RPMI8226 (cell line): ENCODE results near the gene AKAP13.
"Not testable (repeated sequence)": the region's sequence is repeated elsewhere in the genome, so short reads cannot be mapped to it uniquely, and the experiment has no call there.

Experiments
- DNase-seq: peaks from one replicate; pipeline ENCODE4 v3.0.0-alpha.2; 2015

The AKAP13 gene

DNA sequence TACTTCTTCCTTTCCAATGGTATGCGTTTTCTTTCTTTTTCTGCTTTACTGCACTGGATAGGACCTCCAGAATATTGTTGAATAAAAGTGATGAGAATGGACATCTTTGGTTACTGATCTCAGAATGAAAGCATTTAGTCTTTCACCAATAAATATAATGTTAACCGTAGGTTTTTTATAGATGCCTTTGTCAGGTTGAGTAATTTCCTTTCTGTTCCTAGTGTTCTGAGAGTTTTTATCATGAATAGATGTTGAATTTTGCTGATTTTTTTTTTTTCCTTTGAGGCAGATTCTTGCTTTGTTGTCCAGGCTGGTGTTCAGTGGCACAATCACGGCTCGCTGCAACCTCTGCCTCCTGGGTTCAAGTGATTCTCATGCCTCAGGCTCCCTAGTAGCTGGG, 255.9 kb downstream of the AKAP13 start:
- no peak for DNase-seq

DNA sequence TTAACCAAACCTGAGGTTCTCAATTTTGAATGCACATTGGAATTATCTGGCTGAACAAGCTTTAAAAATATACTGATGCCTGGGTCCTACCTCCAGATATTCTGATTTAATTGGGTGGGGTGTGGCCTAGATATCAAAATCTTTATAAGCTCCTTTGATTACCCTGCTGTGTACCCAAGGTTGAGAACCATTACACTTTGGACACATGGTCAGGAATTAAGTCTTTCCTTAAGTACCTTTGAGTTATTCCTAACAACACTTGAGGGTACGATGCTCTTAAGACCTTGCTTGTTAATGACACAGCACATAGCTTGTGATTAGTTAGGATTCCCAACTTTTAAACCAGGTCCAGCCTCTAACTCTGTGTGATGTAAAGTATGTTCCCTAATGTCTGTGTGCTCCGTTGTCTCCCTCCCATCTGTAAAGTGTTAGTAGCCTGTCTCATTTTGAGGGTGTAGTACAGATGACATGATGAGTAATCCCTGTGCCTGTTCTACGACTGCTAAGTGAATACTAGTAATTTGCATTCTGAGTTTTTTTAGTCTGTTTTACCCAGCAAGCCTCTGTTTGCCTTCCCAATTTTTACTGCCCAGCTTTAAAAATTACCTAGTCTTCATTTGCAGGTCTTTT, 259.5 kb downstream of the AKAP13 start:
- DNase-seq, result no peak

DNA sequence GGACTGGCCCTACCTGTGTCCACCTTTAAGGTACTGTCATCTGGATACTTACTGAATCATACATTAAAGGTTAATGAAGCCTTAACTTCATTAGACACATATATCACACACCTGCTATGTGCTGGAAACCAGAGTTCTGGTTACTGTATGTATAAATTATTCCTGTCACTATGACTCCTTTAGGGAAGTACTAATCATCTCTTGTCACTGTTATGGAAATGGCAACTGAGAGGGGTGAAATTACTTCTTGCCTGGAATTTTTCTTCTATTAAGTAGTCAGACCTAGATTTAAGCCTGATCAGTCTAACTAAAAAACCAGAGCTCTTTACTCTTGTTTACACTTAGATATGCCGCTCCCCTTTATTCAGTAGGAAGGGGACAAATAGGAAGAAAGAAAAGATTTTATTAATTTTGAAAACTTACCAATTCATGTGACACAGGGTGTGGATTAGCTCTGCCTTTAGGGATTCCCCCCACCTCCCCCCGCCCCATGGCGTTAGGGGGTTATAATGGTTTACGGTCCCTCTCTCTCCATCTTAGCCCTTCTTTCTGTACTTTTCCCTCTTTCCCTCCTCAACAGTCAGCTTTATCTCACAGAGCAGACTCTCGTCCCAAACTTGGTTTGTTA, 261.8 kb downstream of the AKAP13 start:
- no peak for DNase-seq

DNA sequence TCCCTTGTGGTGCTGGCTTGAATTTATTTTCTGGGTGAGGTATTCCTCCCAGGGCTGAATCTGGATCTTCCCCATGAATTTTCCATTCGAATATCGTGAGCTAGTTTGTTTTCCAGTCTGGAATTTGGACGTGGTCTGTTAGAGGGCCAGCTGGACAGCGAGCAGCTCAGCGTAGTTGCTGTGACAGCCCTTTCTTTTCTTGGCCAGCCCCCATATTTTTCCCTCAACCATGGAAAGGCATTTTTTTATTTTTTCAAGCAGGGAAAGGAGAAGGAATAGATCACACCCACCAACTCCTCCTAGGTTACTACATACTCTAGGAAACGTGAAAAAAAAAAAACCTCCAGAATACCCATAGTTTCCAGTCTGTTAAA, 262.3 kb downstream of the AKAP13 start:
- no peak for DNase-seq

DNA sequence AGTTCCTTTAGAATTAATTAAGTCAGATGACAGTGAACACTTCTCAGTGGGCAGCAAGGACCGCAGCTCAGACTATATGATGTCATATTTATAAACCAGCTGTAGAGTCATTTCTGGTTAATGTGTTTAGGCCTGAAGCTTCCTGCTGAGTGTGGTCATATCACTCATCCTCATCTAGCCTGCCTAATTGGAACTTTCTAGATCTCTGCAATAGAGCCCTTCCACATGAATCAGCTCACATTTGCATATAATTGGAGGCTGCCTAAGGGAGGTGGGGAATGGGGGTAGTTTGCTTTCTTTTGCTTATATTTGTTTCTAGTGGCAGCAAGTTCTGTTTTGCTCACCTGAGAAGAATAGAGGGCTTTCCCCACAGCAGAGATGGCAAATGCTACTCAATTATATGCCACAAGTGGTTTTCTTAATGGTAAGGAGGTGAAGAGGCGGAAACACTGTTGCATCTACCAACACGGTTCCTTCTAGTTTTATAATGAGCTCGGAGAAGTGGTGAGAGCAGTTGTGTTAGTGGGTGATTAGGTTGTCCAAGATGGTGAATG, 266.2 kb downstream of the AKAP13 start:
- DNase-seq, result no peak

DNA sequence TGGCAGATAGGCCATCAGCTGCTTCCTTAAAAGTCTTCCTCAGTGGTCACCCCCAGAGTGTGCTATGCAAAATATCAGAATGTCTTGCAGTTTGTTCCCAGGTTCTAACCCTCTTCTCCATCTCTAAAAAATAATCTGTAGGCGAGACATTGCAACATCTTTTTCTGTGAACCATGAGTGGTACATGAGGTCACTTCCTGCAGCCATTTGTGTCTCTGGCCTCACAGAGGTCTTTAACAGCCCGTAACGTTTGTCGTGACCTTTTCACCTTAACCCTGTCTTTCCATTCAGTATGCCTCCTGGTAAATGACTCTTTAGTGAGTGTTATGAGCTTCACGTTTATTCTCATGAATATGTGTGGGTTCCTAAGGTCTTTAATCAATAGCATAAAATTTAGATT, 269.0 kb downstream of the AKAP13 start:
- DNase-seq, result no peak

DNA sequence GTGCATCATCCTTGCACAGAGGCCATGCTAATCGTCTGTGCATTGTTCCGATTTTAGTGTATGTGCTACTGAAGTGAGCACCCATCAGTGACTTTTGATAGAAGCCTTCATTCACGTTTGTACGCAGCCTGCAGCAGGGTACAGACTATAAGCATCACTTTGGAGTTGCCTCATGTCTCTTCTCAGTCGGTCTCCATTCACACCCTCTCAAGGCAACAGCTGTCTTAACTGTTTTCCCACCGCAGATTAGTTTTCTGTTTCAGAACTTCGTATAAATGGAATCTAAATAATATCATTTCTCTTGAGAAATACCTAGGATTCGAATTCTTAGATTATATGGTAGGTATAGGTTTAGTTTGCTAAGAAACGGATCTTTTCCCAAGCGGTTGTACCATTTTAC, 271.1 kb downstream of the AKAP13 start:
- no peak for DNase-seq

DNA sequence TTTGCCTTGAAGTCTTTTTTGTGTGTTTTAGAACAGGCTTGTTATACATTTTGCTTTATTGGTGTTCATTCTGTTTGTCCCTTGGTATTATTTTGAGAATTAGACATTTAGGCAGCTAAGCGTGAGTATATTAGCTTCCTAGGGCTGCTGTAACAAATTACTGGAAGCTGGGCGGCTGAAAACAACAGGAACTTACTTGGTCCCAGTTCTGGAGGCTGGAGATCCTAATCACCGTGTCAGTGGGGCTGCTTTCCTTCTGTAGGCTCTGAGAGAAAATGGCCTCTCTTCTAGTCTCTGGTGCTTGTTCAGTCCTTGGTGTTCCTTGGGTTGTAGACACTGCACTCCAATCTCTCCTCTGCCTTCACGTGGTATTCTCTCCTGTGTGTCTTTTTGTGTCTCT, 272.1 kb downstream of the AKAP13 start:
- no peak for DNase-seq

DNA sequence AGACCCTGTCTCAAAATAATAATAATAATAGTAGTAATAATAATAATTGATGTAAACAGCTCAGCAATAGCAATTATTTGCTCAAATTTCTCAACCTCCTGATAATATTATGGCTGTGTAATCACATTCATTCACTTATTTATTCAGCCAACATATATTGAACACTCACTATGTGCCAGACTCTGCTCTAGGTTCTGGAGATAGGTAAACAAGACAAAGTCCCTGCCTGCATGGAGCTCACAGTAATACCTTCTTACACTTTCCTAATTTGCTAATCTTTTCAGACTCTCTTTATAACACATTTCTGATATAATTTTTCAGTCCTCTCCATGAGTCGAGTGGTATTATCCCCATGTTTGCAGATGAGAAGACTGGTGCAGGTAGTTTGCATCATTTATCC, 276.7 kb downstream of the AKAP13 start:
- DNase-seq, result no peak

DNA sequence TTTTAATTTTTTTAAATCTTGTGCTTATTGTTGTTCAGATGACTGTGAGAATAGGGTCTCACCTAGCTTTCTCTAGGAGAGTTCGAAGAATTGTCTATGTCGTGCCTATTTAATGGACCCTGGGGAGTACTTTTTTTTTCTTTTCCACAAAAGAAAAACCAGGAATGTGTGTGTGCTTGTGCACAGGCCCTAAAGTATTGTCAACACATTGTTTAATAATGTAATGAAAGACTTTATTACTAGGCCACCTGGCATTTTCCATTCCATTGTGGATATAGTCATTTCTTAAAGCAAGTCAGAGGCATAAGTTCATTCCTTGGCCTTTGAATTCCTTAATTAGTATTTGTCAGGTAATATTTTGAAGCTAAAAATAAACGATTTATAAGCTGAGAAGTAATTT, 278.4 kb downstream of the AKAP13 start:
- DNase-seq, result no peak

DNA sequence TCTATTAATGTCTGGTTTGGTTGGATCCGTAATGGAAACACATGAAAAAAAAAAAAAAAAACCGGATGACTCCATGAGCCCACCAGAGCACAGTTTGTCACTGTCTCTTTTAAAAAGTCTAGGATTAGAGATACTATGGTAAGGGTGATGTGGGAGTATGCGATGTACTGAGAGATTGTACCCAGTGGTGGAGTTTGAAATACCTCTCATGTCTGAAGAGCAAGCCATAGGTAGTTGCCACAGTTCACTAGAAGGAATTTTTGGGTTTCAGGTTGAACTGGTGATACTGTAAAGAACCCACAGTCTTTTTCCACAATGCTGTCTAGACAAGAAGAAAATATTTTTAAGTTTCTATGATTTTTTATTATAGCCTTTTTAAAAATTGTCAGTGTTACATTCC, 281.5 kb downstream of the AKAP13 start:
- DNase-seq, result no peak

DNA sequence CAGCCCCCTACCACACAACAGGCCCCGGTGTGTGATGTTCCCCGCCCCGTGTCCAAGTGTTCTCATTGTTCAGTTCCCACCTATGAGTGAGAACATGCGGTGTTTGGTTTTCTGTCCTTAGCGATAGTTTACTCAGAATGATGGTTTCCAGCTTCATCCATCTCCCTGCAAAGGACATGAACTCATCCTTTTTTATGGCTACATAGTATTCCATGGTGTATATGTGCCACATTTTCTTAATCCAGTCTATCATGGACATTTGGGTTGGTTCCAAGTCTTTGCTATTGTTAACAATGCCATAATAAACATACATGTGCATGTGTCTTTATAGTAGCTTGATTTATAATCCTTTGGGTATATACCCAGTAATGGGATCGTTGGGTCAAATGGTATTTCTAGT, 285.3 kb downstream of the AKAP13 start:
- DNase-seq, result not testable (repeated sequence)

DNA sequence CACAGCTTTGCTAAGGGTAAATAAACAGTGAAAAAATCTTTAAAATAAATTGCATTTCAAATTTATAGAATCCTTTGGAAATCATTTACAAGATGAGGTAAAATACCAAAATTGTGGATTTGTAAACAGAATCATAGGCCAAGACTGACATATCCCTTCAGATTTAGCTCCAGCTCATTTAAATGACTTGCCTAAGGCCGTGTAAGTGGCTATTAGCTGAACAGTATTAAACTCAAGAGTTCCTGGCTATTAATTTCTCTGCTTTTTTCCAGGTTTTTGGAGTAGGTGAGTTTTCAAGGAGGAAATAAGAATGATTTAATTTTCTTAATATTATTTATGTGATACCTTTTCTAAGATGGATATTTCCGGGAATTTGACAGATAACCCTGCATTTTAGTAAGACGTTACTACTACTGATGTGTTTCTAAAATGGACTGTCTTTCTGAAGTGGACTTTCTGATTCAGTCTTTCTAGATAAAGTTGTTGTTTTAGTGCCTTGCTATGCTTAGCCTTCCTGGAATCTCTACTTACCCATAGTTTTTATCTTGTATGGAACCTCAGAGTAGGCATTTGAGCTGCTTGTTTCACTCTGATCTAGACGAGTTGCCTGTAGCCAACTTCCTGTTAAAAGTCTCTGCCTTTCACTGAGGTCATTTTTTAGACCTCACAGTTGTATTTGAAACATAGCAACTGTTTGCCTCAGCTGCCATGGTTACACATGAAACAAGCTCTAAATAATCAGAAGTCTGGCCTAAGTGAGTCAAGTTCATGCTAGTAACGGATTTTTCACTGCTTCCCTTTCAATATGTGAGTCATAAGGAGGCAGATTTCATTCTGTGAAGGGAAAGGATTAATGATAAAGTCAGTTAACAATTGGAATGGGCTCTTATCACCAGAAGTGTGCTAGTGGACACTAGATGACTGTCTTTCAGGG, 287.4 kb downstream of the AKAP13 start:
- DNase-seq, result no peak

DNA sequence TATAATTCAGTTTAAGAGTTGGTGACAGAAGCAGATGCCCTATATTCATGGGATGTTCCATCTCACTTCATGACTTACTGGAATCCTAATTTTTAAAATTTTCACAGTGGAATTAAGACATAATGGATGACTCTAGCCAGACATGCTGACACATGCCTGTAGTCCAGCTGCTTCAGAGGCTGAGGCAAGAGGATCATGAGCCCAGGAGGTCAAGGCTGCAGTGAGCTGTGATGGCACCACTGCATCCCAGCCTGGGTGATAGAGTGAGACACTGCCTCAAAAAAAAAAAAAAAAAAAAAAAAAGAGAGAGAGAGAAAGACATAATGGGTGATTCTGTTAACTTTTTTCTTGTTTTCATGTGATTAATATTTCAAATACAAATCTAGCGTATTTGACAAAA, 290.8 kb downstream of the AKAP13 start:
- no peak for DNase-seq

DNA sequence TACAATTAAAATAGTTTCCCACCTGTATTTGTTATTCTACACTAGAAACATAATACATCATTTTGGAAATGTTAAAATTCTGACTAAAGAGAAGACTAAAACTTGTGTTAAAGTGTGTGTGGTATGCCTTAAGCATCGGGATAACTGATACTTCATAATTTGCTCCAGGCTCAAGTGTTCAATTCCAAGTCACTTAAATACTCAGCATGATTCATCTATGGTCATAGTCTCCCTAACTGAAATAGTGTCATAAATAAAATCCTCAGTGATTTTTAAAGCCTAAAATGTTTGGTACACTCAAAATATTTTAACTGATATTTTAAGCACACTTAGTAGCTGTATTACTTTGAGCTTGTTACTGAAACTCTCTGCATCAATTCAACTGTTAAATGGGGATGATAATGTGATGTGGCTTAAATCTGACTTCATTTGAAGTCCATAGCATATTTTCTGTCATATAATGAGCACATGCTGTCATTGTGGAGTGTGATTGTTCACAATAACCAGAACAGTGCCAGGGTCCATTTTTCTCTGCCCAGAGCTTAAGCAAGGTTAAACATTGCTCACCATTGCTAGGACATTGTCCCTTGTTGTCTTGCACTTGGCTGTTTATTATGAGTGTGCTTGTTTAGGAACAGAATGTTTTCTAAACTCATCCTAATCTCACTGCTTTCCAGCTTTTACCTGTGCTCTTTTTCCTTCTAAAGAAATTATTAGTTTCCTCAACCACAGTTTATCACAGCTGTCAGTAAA, 292.1 kb downstream of the AKAP13 start:
- no peak for DNase-seq

DNA sequence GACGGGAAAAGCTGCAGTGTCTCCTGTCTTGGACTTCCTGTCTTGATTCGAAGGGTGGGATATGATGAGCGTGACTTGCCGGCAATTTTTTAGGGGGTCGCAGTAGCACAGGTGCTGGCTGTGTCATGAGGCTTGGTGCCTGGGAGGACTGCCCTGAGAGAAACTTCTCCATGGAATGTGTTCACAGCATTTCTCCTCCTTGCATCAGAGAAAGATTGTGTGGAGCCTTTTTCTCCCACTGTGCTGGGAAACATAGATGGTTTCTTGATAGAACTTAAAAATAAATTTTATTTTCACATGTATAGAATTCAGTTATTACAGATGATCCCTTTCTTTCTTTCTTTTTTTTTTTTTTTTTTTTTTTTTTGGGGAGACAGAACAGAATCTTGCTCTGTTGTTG, 292.9 kb downstream of the AKAP13 start:
- DNase-seq, result no peak

DNA sequence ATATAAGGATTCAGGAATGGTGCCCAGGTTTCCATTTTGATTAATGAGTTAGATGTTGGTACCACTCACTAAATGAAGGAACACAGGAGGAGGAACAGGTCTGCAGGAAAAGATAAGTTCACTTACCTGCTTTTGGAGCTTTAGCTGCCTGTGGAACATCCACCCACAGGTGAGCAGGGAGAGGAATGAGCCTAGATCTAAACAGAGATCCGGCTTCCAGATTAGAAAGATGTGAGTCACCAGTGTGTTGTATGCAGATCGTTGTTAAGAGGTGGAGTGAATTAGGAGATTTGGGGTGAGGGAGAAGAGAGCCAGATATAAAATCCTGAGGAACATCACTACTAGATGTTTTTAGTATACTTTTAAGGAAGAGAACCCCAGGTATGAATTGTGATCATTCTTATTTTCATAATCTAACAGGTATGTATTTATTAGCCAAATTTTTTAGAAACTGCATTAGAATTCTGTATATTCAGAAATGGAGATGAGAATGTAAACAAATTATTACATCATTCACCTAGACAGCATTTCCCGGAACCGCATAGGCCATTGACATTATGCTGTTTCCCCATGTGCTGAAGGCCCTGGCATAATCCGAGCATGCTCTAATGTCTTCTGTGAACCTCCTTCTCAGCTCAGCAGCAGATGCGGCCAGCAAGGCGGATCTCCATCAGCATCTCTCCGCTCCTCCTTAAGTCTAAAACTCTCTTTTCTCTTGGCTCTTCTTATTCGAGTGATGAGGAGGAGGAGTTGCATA, 296.1 kb downstream of the AKAP13 start:
- no peak for DNase-seq

DNA sequence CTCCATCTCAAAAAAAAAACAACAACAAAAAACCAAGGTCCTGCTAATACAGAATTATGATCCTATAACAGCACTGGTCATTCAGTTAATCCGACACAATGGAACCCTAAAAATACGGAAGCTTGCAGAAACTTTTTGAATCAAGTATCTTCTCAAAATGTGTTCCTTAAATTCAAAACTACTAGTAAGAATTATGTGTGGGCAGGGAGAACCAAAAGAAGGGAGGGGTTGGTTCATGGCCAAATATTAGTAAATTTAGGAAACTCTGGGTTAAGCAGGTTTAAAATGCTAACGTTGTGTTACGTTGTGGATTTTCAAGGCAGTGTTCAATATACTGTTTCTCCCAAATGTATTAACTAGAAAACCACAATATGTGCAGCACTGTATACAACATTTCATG, 298.8 kb downstream of the AKAP13 start:
- no peak for DNase-seq

DNA sequence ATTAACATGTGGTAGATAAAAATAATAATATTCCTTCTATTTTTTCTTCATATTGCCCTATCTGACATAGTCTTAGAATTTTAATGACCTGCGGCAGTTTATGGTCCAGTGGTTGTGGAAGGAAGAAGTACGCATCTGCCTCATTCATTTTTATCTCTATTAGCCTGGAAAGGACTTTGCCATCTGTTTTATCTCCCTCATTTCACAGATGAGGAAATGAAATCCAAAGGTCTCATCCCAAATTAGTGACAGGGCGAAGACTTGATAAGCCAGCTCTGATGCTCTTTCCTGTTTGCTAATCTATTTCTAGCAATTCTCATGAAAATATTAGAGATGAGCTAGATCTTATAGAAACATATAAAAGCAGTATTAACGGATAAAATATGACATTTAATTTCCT, 301.0 kb downstream of the AKAP13 start:
- no peak for DNase-seq

DNA sequence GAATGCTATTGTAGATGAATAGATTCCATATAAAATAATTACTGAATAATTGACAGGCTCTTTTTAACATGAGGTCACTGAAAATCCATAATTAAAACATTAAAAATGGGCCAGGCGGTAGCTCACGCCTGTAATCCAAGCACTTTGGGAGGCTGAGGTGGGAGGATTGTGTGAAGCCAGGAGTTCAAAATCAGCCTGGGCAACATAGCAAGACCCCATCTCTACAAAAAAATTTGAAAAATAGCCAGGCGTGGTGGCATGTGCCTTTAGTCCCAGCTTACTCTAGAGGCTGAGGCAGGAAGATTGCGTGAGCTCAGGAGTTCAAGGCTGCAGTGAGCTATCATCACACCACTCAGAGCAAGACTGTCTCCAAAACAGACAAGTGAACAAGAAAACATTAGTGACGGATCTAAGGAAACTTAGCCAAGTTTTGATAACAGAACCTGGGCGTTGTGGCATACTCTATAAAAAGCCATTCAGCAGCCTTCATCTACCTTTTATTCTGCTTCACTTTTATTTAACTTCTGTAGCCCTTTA, 303.8 kb downstream of the AKAP13 start:
- DNase-seq, result no peak

DNA sequence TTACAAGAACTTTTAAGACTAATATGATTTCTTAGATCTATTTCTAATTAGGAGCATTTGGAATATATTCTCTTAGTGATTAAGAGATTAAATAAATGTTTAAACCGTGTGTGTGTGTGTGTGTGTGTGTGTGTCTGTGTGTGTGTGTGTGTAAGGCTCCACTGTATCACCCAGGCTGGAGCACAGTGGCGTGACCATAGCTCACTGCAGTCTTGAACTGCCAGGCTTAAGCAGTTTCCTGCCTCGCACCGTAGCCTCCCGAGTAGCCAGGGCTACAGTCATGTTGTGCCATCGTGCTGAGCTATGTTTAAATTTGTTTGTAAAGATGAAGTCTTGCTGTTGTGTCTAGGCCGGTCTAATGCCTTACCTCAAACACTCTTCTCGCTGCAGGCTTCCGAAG, 305.0 kb downstream of the AKAP13 start:
- DNase-seq, result no peak

DNA sequence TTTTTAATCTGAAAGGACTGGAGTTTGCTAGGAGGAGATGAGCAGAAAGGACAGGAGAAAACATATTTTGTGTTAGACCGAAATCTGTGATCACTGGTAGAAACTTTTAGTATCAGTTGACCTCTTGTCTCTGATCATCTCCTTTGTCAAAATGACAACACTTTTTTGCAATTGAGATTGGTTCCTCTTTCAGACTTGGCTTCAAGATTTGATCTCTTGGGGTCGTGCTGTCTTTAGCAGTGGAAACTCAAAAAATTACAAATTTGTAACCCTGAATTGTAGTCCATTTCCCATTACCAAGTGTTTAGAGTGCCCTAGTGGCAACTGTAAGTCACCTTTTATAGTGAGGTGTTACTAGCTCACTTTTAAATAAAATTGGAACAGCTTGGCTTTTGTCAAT, 306.9 kb downstream of the AKAP13 start:
- no peak for DNase-seq
